ENCODE results near the gene CLC. TPM values are rescaled to one million over a fixed set of nuclear protein-coding genes. Genes with fewer than 3 reads are reported as not detected.

Gene CLC
- total and polyA plus RNA-seq, 2 experiments from 2014 or later: not detected

DNA sequence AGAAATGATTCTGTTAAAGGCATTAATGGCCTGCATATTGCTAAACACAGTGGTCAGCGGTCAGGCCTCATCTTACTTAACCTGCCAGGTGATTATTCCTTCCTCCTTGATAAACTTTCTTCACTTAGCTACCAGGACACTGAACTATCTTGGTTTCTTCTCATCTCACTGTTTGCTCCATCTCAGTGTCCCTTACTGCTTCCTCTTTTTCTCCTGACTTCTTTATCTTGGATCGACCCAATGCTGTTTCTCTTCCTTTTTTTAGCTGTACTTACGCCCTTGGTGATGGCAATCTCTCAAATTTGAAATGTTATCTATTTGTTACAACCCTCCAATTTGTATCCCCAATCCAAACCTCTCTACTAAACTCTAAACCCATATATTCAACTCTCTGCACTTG is 7.8 kb upstream of the CLC start:
- DNase-seq (ENCODE audit: low spot score): no peak
- WGBS (ENCODE audit: low lambda C conversion rate, missing lambda C conversion rate): 72% methylated on average over 3 of the region's 3 CpGs
- no peaks in the 10 kb centered on the region for H3K79me2 ChIP-seq
- H3K9me2 ChIP-seq (replicated peaks; ENCODE audit: insufficient read depth): no peaks in the 10 kb centered on the region
- no peaks in the 10 kb centered on the region for H3K36me3 ChIP-seq (replicated peaks; ENCODE audit: insufficient read depth, low read depth)
- no peak overlapping the region for H3K4me2 ChIP-seq
- H3K4me3 ChIP-seq: no peak overlapping the region
- H3K9me3 ChIP-seq (ENCODE audit: low read depth): no peaks in the 10 kb centered on the region
- no peaks in the 10 kb centered on the region for H4K20me1 ChIP-seq (ENCODE audit: insufficient read depth, poor library complexity, severe bottlenecking)
- no peaks in the 10 kb centered on the region for H3K4me1 ChIP-seq (ENCODE audit: insufficient read depth)
- TF ChIP-seq, protein P1, sequence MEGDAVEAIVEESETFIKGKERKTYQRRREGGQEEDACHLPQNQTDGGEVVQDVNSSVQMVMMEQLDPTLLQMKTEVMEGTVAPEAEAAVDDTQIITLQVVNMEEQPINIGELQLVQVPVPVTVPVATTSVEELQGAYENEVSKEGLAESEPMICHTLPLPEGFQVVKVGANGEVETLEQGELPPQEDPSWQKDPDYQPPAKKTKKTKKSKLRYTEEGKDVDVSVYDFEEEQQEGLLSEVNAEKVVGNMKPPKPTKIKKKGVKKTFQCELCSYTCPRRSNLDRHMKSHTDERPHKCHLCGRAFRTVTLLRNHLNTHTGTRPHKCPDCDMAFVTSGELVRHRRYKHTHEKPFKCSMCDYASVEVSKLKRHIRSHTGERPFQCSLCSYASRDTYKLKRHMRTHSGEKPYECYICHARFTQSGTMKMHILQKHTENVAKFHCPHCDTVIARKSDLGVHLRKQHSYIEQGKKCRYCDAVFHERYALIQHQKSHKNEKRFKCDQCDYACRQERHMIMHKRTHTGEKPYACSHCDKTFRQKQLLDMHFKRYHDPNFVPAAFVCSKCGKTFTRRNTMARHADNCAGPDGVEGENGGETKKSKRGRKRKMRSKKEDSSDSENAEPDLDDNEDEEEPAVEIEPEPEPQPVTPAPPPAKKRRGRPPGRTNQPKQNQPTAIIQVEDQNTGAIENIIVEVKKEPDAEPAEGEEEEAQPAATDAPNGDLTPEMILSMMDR (IDR thresholded peaks at IDR 0.05; ENCODE audit: poor library complexity): no peak
- TF ChIP-seq EZH2 (IDR thresholded peaks at IDR 0.05; ENCODE audit: borderline replicate concordance): no peak
- no peak for TF ChIP-seq EZH2phosphoT487 (IDR thresholded peaks at IDR 0.05; ENCODE audit: low read depth, severe bottlenecking, unreplicated experiment)
- H2AFZ ChIP-seq: no peak overlapping the region
- no peak overlapping the region for H3K27ac ChIP-seq
- H3K27me3 ChIP-seq: peaks cover 7% of the 10 kb centered on the region

DNA sequence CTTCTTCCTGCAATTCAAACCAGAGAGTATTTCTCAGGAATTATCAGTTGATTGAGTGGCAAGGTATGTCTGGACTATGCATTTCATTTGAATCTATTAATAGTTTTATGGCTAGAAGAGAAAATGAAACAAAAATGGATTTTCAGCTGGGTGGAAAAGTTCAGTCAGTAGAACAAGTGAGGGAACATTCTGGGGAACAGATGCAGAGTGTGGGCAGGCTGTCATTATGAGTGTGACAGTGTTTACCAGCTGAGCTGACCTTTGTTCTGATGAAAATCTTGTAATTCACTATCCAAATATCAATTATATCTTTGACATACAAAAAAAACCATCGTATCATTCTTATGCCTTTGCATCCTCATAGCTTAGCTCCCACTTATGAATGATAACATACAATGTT is 2.6 kb upstream of the CLC start:
- Histone ChIP-seq H3K4me2 (no peak overlapping the region), H3K4me1 (ENCODE audit: insufficient read depth) (no peaks in the 10 kb centered on the region), H3K9me2 (replicated peaks; ENCODE audit: insufficient read depth) (no peaks in the 10 kb centered on the region), H2AFZ (no peak overlapping the region), H3K27me3 (peaks cover 6% of the 10 kb centered on the region), H3K27ac (no peak overlapping the region), H3K79me2 (no peaks in the 10 kb centered on the region), H3K36me3 (replicated peaks; ENCODE audit: insufficient read depth, low read depth) (no peaks in the 10 kb centered on the region), H3K4me3 (no peak overlapping the region), H3K9me3 (ENCODE audit: low read depth) (no peaks in the 10 kb centered on the region), H4K20me1 (ENCODE audit: insufficient read depth, poor library complexity, severe bottlenecking) (no peaks in the 10 kb centered on the region)
- TF ChIP-seq EZH2 (IDR thresholded peaks at IDR 0.05; ENCODE audit: borderline replicate concordance) (no peak), EZH2phosphoT487 (IDR thresholded peaks at IDR 0.05; ENCODE audit: low read depth, severe bottlenecking, unreplicated experiment) (no peak)
- TF ChIP-seq, protein P1 (IDR thresholded peaks at IDR 0.05; ENCODE audit: poor library complexity): no peak
- 97% methylated on average over 1 of the region's 1 CpG for WGBS (ENCODE audit: low lambda C conversion rate, missing lambda C conversion rate)
- no peak for DNase-seq (ENCODE audit: low spot score)

DNA sequence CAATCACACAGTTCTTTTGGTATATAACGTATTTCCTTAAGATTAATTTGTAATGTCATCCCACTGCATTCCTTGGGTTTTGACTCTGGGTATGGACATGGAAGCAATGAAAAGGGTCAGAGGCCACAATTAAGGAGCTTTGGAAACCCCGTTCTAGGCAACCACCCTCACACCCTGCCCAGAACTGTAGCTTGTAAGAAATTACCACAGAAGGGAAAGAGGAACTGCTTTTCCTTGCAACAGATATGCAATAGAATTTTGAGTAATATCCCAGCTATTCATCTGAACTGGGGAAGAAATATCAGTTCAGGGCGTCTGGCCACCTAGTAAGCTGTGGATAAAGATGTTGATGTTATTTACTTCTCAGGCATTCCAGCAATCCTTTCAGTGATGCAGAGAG is 985 bp upstream of the CLC start:
- no peaks in the 10 kb centered on the region for H3K9me3 ChIP-seq (ENCODE audit: low read depth)
- no peak overlapping the region for H3K4me3 ChIP-seq
- no peaks in the 10 kb centered on the region for H4K20me1 ChIP-seq (ENCODE audit: insufficient read depth, poor library complexity, severe bottlenecking)
- H3K4me2 ChIP-seq: no peak overlapping the region
- WGBS (ENCODE audit: low lambda C conversion rate, missing lambda C conversion rate): 72% methylated on average over 3 of the region's 3 CpGs
- peaks cover 6% of the 10 kb centered on the region for H3K27me3 ChIP-seq
- H3K4me1 ChIP-seq (ENCODE audit: insufficient read depth): no peaks in the 10 kb centered on the region
- H3K79me2 ChIP-seq: no peaks in the 10 kb centered on the region
- H2AFZ ChIP-seq: no peak overlapping the region
- no peak overlapping the region for H3K27ac ChIP-seq
- no peaks in the 10 kb centered on the region for H3K9me2 ChIP-seq (replicated peaks; ENCODE audit: insufficient read depth)
- TF ChIP-seq, protein P1 (IDR thresholded peaks at IDR 0.05; ENCODE audit: poor library complexity): no peak
- TF ChIP-seq EZH2 (IDR thresholded peaks at IDR 0.05; ENCODE audit: borderline replicate concordance) (no peak), EZH2phosphoT487 (IDR thresholded peaks at IDR 0.05; ENCODE audit: low read depth, severe bottlenecking, unreplicated experiment) (no peak)
- no peak for DNase-seq (ENCODE audit: low spot score)
- no peaks in the 10 kb centered on the region for H3K36me3 ChIP-seq (replicated peaks; ENCODE audit: insufficient read depth, low read depth)

DNA sequence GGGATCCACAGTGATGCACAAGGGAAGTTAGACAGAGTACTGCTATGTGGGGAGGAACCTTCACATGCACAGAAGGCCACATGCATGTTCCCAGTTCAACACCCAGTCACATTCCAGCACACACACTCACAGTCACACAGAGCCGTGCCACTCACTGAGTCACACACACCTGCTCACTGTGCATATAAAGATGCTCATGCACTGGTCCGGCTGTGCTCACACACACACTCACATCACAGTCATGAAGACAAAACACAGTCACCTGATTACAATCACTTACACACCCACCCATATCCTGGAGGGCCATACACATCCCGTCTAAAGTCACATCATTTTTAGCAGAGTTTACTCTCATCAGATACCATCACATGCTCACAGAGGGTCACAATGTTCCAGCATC is 478 bp downstream of the CLC start:
- Histone ChIP-seq H3K9me2 (replicated peaks; ENCODE audit: insufficient read depth) (no peaks in the 10 kb centered on the region), H3K36me3 (replicated peaks; ENCODE audit: insufficient read depth, low read depth) (no peaks in the 10 kb centered on the region), H3K27me3 (peaks cover 6% of the 10 kb centered on the region), H2AFZ (no peak overlapping the region), H3K9me3 (ENCODE audit: low read depth) (no peaks in the 10 kb centered on the region), H3K4me2 (no peak overlapping the region), H3K79me2 (no peaks in the 10 kb centered on the region), H3K4me3 (no peak overlapping the region), H4K20me1 (ENCODE audit: insufficient read depth, poor library complexity, severe bottlenecking) (no peaks in the 10 kb centered on the region), H3K4me1 (ENCODE audit: insufficient read depth) (no peaks in the 10 kb centered on the region), H3K27ac (no peak overlapping the region)
- DNase-seq (ENCODE audit: low spot score): no peak
- 85% methylated on average over 3 of the region's 3 CpGs for WGBS (ENCODE audit: low lambda C conversion rate, missing lambda C conversion rate)
- no peak for TF ChIP-seq EZH2phosphoT487 (IDR thresholded peaks at IDR 0.05; ENCODE audit: low read depth, severe bottlenecking, unreplicated experiment)
- TF ChIP-seq EZH2 (IDR thresholded peaks at IDR 0.05; ENCODE audit: borderline replicate concordance): no peak

Measured in hepatocyte (in vitro differentiated cells).